Lower lobe of right lung (tissue), 2 donors: ENCODE measurements around the gene SLC9A9. TPM values are rescaled to one million over a fixed set of nuclear protein-coding genes. Genes with fewer than 3 reads are reported as not detected.

Experiments
- ATAC-seq, 2 donors: fragments of 200-7000 bp; cut with Tn5 transposase; one replicate each; pipeline ENCODE4 v1.9.1; 2020 to 2022; ENCODE audit warnings: mild to moderate bottlenecking in 2 of 2, moderate library complexity in 2 of 2
- DNase-seq: peaks from one replicate; pipeline ENCODE4 v3.0.0-alpha.2; 2020
- H3K27ac ChIP-seq: fragments of 200-600 bp; one replicate; pipeline ENCODE4 v1.8.0; 2022
- H3K27me3 ChIP-seq: fragments of 200-600 bp; one replicate; pipeline ENCODE4 v1.8.0; 2022; ENCODE audit warnings: low read depth
- H3K36me3 ChIP-seq: fragments of 200-600 bp; one replicate; pipeline ENCODE4 v1.8.0; 2022; ENCODE audit warnings: mild to moderate bottlenecking
- H3K4me1 ChIP-seq: fragments of 200-600 bp; one replicate; pipeline ENCODE4 v1.8.0; 2022
- H3K4me3 ChIP-seq: fragments of 200-600 bp; one replicate; pipeline ENCODE4 v1.8.0; 2022; ENCODE audit warnings: mild to moderate bottlenecking
- H3K9me3 ChIP-seq: fragments of 200-600 bp; one replicate; pipeline ENCODE4 v1.8.0; 2022
- CTCF ChIP-seq: fragments of 200-600 bp; IDR thresholded peaks from one replicate; pipeline ENCODE4 v1.8.0; 2022; ENCODE audit warnings: antibody characterized with exemption, mild to moderate bottlenecking
- intact Hi-C: fragments of 100-400 bp; cut with DNase I; formaldehyde crosslinking; loops from one replicate; pipeline ENCODE4 v1.11.0; 2022
- total RNA-seq: library from RNA; stranded (reverse); fragmentation: NEBNext Ultra II Directional; extraction: Animal tissue kit (Norgen Biotek cat#: 25700); gene quantifications from one replicate; pipeline ENCODE4 v1.2.1, GENCODE V29; 2021
- donor health status: DM: no; HTN: yes; CAD: no; lungs with severe emphysema.

SLC9A9 gene
- total RNA-seq, 1 donor from 2014 or later = 15.6 TPM

DNA sequence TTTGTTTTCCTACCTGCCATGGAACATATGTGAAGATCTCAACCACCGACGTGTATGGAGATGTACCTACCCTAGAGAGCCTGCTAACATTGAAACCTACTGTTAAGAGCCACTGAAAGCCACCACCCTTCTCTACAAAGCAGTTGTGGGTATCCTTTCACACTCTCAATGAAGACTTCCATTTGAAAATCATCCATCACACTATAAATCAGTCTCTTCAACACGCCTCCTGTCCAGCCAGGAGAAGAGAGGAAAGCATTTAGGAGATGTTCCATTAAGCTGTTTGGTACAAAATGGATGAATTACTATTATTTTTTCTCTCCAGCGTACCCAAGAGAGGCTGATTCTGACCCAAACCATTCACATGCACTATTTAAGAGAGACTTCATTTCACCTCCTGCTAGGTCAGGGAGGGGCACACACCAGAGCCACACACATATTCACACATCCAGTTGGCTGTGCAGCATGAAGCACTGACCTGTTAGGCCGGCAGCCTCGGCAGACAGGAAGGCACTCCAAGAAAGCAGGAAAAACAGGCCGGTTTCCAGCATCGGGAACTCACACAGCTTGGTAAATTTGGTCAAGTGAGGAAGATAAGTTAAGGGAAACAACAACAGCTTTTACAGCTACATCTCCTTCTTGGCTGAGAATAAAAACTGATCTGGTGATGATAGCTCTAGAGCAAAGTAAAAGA lies 274.5 kb downstream of the SLC9A9 start:
- H3K27me3 ChIP-seq = no peaks in the 10 kb centered on the region
- intact Hi-C loops = no loop called here

DNA sequence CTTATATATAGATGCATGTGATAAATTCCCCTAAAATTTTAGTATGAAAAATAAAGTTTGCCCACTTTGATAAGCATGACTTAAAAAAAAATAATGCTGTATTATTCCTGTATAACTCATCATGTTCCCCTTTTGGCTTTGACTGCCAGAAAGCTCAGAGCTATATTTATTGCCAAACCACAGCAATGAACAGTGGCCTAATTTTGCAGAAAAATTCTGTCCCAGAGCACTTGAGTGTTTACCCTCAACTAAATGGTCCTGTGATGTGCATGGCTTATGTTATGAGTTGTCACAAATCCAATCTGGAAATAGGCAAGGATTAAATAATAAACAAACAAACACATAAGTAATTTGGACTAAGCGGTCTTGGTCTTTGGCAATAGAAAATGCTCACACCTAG lies 276.7 kb downstream of the SLC9A9 start:
- Histone ChIP-seq H3K36me3 (peaks cover 3% of the 10 kb centered on the region), H3K27me3 (no peaks in the 10 kb centered on the region), H3K9me3 (no peaks in the 10 kb centered on the region), H3K4me1 (no peaks in the 10 kb centered on the region), H3K27ac (no peak overlapping the region), H3K4me3 (no peak overlapping the region)
- no peak for ATAC-seq
- DNase-seq = no peak
- TF ChIP-seq CTCF = no peak
- intact Hi-C loops = no loop called here

More for the DNA sequence above, 274.5 kb downstream of the SLC9A9 start:
- Histone ChIP-seq H3K36me3 (peaks cover 4% of the 10 kb centered on the region), H3K9me3 (no peaks in the 10 kb centered on the region), H3K27ac (no peak overlapping the region), H3K4me3 (no peak overlapping the region), H3K4me1 (no peaks in the 10 kb centered on the region)
- ATAC-seq = no peak
- DNase-seq = no peak
- TF ChIP-seq CTCF = no peak

- no peak for TF ChIP-seq CTCF
- Histone ChIP-seq H3K4me1 (peaks cover 10% of the 10 kb centered on the region), H3K4me3 (no peak overlapping the region), H3K36me3 (no peaks in the 10 kb centered on the region), H3K27ac (no peak overlapping the region), H3K9me3 (no peaks in the 10 kb centered on the region), H3K27me3 (no peaks in the 10 kb centered on the region)
- no peak for ATAC-seq
- no peak for DNase-seq
- intact Hi-C loops = no loop called here
These were observed 280.4 kb downstream of the SLC9A9 start for GRCh38 chr3:143567823-143568222.

GRCh38 chr3:143565951-143566350 lies 282.3 kb downstream of the SLC9A9 start:
- TF ChIP-seq CTCF = no peak
- H3K9me3 ChIP-seq = no peaks in the 10 kb centered on the region
- ATAC-seq = peak; percentile 85 to 86
- no peak overlapping the region for H3K27ac ChIP-seq
- H3K27me3 ChIP-seq = no peaks in the 10 kb centered on the region
- H3K4me3 ChIP-seq = no peak overlapping the region
- peaks cover 10% of the 10 kb centered on the region for H3K4me1 ChIP-seq
- intact Hi-C loops = no loop called here
- H3K36me3 ChIP-seq = no peaks in the 10 kb centered on the region
- DNase-seq = no peak

DNA sequence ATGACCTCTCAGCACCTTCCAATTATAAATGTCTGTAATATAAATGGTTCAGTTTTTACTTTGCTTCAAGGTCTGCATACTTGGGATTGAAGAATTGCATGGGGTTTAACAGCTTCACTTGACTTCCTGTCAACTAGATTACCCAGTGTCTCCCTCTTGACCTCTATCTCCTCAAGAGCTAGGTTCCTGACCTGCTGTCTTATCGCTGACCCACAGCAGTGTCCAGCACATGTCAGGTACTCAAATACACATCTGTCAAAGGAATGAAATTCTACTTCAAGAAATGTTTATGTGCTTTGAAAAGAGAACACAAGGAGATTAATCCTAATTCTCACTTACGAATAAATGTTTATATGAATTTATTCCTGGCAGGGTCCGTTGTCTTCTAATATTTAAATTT lies 284.5 kb downstream of the SLC9A9 start:
- Histone ChIP-seq H3K27ac (no peak overlapping the region), H3K27me3 (no peaks in the 10 kb centered on the region), H3K4me3 (no peak overlapping the region), H3K4me1 (peaks cover 10% of the 10 kb centered on the region), H3K9me3 (no peaks in the 10 kb centered on the region), H3K36me3 (no peaks in the 10 kb centered on the region)
- DNase-seq = no peak
- intact Hi-C loops = no loop called here
- TF ChIP-seq CTCF = no peak
- ATAC-seq = no peak
